ENCODE measurements around the gene SLC10A7. TPM values are rescaled to one million over a fixed set of nuclear protein-coding genes. Genes with fewer than 3 reads are reported as not detected.

SLC10A7 gene
- total and polyA plus RNA-seq, 2 of the 8 experiments (the other 6 are each of a cell fraction or from before 2014, with no cell fraction given) = 2.5 to 2.9 TPM

GRCh38 chr4:146210890-146211289 lies 310.9 kb downstream of the SLC10A7 start:
- H3K18ac ChIP-seq (ENCODE audit: extremely low read depth, low read length) = no peak overlapping the region

More at GRCh38 chr4:146210890-146211289, 310.9 kb downstream of the SLC10A7 start:
- Histone ChIP-seq H4K5ac (ENCODE audit: insufficient read length, low read depth, low read length) (no peak overlapping the region), H3K14ac (ENCODE audit: insufficient read length) (no peak overlapping the region), H3K4ac (replicated peaks; ENCODE audit: insufficient read length, low read depth, low read length) (no peak overlapping the region), H3K27ac (ENCODE audit: low read depth, low read length) (no peak overlapping the region), H3K9ac (replicated peaks in 1 of 4; ENCODE audit: extremely low read depth in 1 of 4, low read depth in 3 of 4, low read length in 3 of 4) (no peak overlapping the region), H2BK12ac (ENCODE audit: low read depth, low read length) (no peak overlapping the region), H3K23ac (ENCODE audit: insufficient read length) (no peak overlapping the region), H2BK20ac (ENCODE audit: low read length) (no peak overlapping the region), H2BK5ac (ENCODE audit: low read depth, low read length) (no peak overlapping the region), H4K91ac (replicated peaks; ENCODE audit: insufficient read length, low read length) (no peak overlapping the region), H4K8ac (ENCODE audit: extremely low read depth, insufficient read depth, low read length) (no peak overlapping the region), H3K36me3 (ENCODE audit: control insufficient read depth in 2 of 4, insufficient read depth in 4 of 4, low read length in 3 of 4) (no peaks in the 10 kb centered on the region), H3K79me2 (ENCODE audit: control insufficient read depth in 1 of 2, insufficient read depth in 2 of 2, low read length in 2 of 2) (no peaks in the 10 kb centered on the region), H3K4me1 (replicated peaks in 1 of 4; ENCODE audit: control insufficient read depth in 3 of 4, insufficient read depth in 4 of 4, low read length in 3 of 4) (no peaks in the 10 kb centered on the region), H3K23me2 (ENCODE audit: low read depth, low read length) (no peaks in the 10 kb centered on the region), H3K9me3 (ENCODE audit: insufficient read depth in 2 of 2, low read depth in 1 of 2, low read length in 1 of 2) (no peaks in the 10 kb centered on the region), H4K20me1 (replicated peaks in 1 of 2; ENCODE audit: control insufficient read depth in 1 of 2, insufficient read depth in 2 of 2, low read length in 2 of 2) (no peaks in the 10 kb centered on the region), H2AFZ (ENCODE audit: low read length) (no peak overlapping the region), H3K56ac (replicated peaks; ENCODE audit: insufficient read length, low read depth, low read length) (no peak overlapping the region), H3K4me2 (ENCODE audit: insufficient read depth in 1 of 2, low read depth in 2 of 2, low read length in 2 of 2) (no peak overlapping the region), H2BK120ac (replicated peaks; ENCODE audit: low read depth, low read length) (no peak overlapping the region), H3K27me3 (replicated peaks in 1 of 4; ENCODE audit: control insufficient read depth in 3 of 4, extremely low read depth in 1 of 4, insufficient read depth in 3 of 4, low read length in 3 of 4) (no peaks in the 10 kb centered on the region), H3K79me1 (ENCODE audit: low read depth, low read length) (no peaks in the 10 kb centered on the region), H2BK15ac (ENCODE audit: low read length) (no peak overlapping the region), H3K4me3 (ENCODE audit: extremely low read depth in 1 of 4, insufficient read depth in 2 of 4, low read depth in 3 of 4, low read length in 4 of 4) (no peak overlapping the region), H2AK5ac (ENCODE audit: low read depth, low read length) (no peak overlapping the region)
- POLR2A ChIA-PET (ENCODE audit: partially characterized antibody) = interaction anchor here (0.6 kb wide), 1 partner anchor 1032 kb away, joined by 3 read pairs; no protein-coding TSS in a partner anchor
- no peak for DNase-seq (ENCODE audit: low read depth in 1 of 2, low spot score in 2 of 2)
- TF ChIP-seq E2F6 (IDR thresholded peaks at IDR 0.05) (no peak), KDM5A (IDR thresholded peaks at IDR 0.05; ENCODE audit: low read length) (no peak), POU5F1 (IDR thresholded peaks at IDR 0.05; ENCODE audit: low read depth, low read length) (no peak), MAFK (IDR thresholded peaks at IDR 0.05; ENCODE audit: low read depth, low read length) (no peak), ATF2 (IDR thresholded peaks at IDR 0.05; ENCODE audit: low read length) (no peak), SP1 (IDR thresholded peaks at IDR 0.05; ENCODE audit: low read depth, low read length) (no peak), SAP30 (IDR thresholded peaks at IDR 0.05; ENCODE audit: insufficient read depth, insufficient replicate concordance, low read length) (no peak), SUZ12 (IDR thresholded peaks at IDR 0.05; ENCODE audit: low read length) (no peak), CREB1 (IDR thresholded peaks at IDR 0.05) (no peak)
- CTCF ChIA-PET (ENCODE audit: partially characterized antibody) = interaction anchor here (0.6 to 1.1 kb wide), 2 partner anchors 120 to 1003 kb away, joined by 4 to 5 read pairs; no protein-coding TSS in a partner anchor
- 91% methylated on average over 2 of the region's 2 CpGs; no CpG with 5 or more reads in 1 of the 2 experiments for WGBS, 2 experiments (ENCODE audit: extremely low coverage in 1 of 2, insufficient coverage in 1 of 2, insufficient read length in 1 of 2, insufficient replicate concordance in 2 of 2, low coverage in 1 of 2, low lambda C conversion rate in 2 of 2, missing lambda C conversion rate in 1 of 2)
- no peak for FAIRE-seq
